Putamen (tissue), 1 donor: Measurements from ENCODE around the gene PCDH8.
"Not testable (repeated sequence)": the region's sequence is repeated elsewhere in the genome, so short reads cannot be mapped to it uniquely, and the experiment has no call there.

Source experiments
- DNase-seq: peaks from one replicate; pipeline ENCODE4 v3.0.0-alpha.2; 2016; ENCODE audit warnings: low spot score

Gene PCDH8

GRCh38 chr13:52850396-52851136 is 2.1 kb upstream of the PCDH8 start:
- DNase-seq, result peak; percentile 50

- DNase-seq, result no peak
These were observed 1.6 kb upstream of the PCDH8 start for GRCh38 chr13:52850072-52850395.

GRCh38 chr13:52849291-52850071 is 1.0 kb upstream of the PCDH8 start:
- no peak for DNase-seq

- DNase-seq, result no peak
These were observed 583 bp downstream of the PCDH8 start for GRCh38 chr13:52847682-52848432.

- DNase-seq, result no peak
These were observed 1.1 kb downstream of the PCDH8 start for GRCh38 chr13:52847322-52847681.

- DNase-seq, result no peak
These were observed 1.7 kb downstream of the PCDH8 start for GRCh38 chr13:52846567-52847321.

GRCh38 chr13:52845766-52846566 is 2.5 kb downstream of the PCDH8 start:
- DNase-seq, result no peak

- DNase-seq, result no peak
These were observed 3.1 kb downstream of the PCDH8 start for GRCh38 chr13:52845334-52845761.

GRCh38 chr13:52844836-52845235 is 3.6 kb downstream of the PCDH8 start:
- no peak for DNase-seq

GRCh38 chr13:52842441-52842840 is 6.0 kb downstream of the PCDH8 start:
- DNase-seq, result no peak

GRCh38 chr13:52840066-52840465 is 8.4 kb downstream of the PCDH8 start:
- DNase-seq, result peak; percentile 54

- DNase-seq, result no peak
These were observed 9.9 kb downstream of the PCDH8 start for GRCh38 chr13:52838433-52839107.

- no peak for DNase-seq
These were observed 10.6 kb downstream of the PCDH8 start for GRCh38 chr13:52837850-52838249.

- no peak for DNase-seq
These were observed 13.2 kb downstream of the PCDH8 start for GRCh38 chr13:52835071-52835839.

GRCh38 chr13:52833296-52833875 is 15.1 kb downstream of the PCDH8 start:
- no peak for DNase-seq

GRCh38 chr13:52832313-52832712 is 16.1 kb downstream of the PCDH8 start:
- no peak for DNase-seq

- no peak for DNase-seq
These were observed 17.5 kb downstream of the PCDH8 start for GRCh38 chr13:52830946-52831345.

GRCh38 chr13:52827839-52828238 is 20.6 kb downstream of the PCDH8 start:
- no peak for DNase-seq

GRCh38 chr13:52817886-52818285 is 30.6 kb downstream of the PCDH8 start:
- DNase-seq, result not testable (repeated sequence)

GRCh38 chr13:52815330-52815729 is 33.1 kb downstream of the PCDH8 start:
- no peak for DNase-seq
